ENCODE data around the gene CACNG3. TPM values are rescaled to one million over a fixed set of nuclear protein-coding genes. Genes with fewer than 3 reads are reported as not detected.
A peak's percentile ranks its signal among the peaks of the same experiment; 100 is the strongest.

CACNG3 gene
- total RNA-seq, 2 donors from 2014 or later = not detected

- no peak for TF ChIP-seq CTCF (conservative IDR thresholded peaks at IDR 0.05)
- no peaks in the 10 kb centered on the region for H3K36me3 Mint-ChIP-seq (ENCODE audit: low read depth)
- Histone ChIP-seq H3K27ac (ENCODE audit: low read depth, low read length) (no peak overlapping the region), H3K27me3 (ENCODE audit: control insufficient read depth, insufficient read depth, low read length, poor library complexity, severe bottlenecking) (peaks cover 44% of the 10 kb centered on the region), H3K4me1 (ENCODE audit: control insufficient read depth, insufficient read depth, low read length) (no peaks in the 10 kb centered on the region), H3K4me3 (ENCODE audit: low read length) (no peak overlapping the region), H3K9ac (ENCODE audit: extremely low read depth, low read length, poor library complexity, severe bottlenecking) (no peak overlapping the region), H3K9me3 (ENCODE audit: control insufficient read depth, low read length) (no peaks in the 10 kb centered on the region), H3K36me3 (ENCODE audit: control insufficient read depth, insufficient read depth, low read length) (no peaks in the 10 kb centered on the region)
- no peak overlapping the region for H3K27ac Mint-ChIP-seq
- no peak overlapping the region for H3K4me3 Mint-ChIP-seq
- WGBS, 2 experiments (ENCODE audit: insufficient coverage in 1 of 2, insufficient read length in 1 of 2) = 91 to 98% methylated on average over 4 of the region's 4 CpGs
- H3K4me1 Mint-ChIP-seq = no peaks in the 10 kb centered on the region
- DNase-seq = no peak
- H3K9me3 Mint-ChIP-seq = no peaks in the 10 kb centered on the region
- H3K27me3 Mint-ChIP-seq (ENCODE audit: insufficient read depth) = peaks cover 38% of the 10 kb centered on the region
These were observed 9.1 kb upstream of the CACNG3 start for GRCh38 chr16:24246911-24247607.

- Histone ChIP-seq H3K4me3 (ENCODE audit: low read length) (no peak overlapping the region), H3K9me3 (ENCODE audit: control insufficient read depth, low read length) (no peaks in the 10 kb centered on the region), H3K27me3 (ENCODE audit: control insufficient read depth, insufficient read depth, low read length, poor library complexity, severe bottlenecking) (peaks cover 59% of the 10 kb centered on the region), H3K27ac (ENCODE audit: low read depth, low read length) (no peak overlapping the region), H3K9ac (ENCODE audit: extremely low read depth, low read length, poor library complexity, severe bottlenecking) (no peak overlapping the region), H3K4me1 (ENCODE audit: control insufficient read depth, insufficient read depth, low read length) (no peaks in the 10 kb centered on the region), H3K36me3 (ENCODE audit: control insufficient read depth, insufficient read depth, low read length) (no peaks in the 10 kb centered on the region)
- H3K9me3 Mint-ChIP-seq = no peaks in the 10 kb centered on the region
- H3K27ac Mint-ChIP-seq = no peak overlapping the region
- WGBS, 2 experiments (ENCODE audit: insufficient coverage in 1 of 2, insufficient read length in 1 of 2) = 17 to 33% methylated on average over 1 to 7 of the region's 7 CpGs
- H3K4me1 Mint-ChIP-seq = peaks cover 12% of the 10 kb centered on the region
- peak; percentile 88 for TF ChIP-seq CTCF (conservative IDR thresholded peaks at IDR 0.05)
- H3K36me3 Mint-ChIP-seq (ENCODE audit: low read depth) = no peaks in the 10 kb centered on the region
- H3K4me3 Mint-ChIP-seq = no peak overlapping the region
- peak; percentile 81 for DNase-seq
- peaks cover 70% of the 10 kb centered on the region for H3K27me3 Mint-ChIP-seq (ENCODE audit: insufficient read depth)
These were observed 2.9 kb upstream of the CACNG3 start for GRCh38 chr16:24253192-24253591.

- no peak overlapping the region for H3K27ac Mint-ChIP-seq
- no peaks in the 10 kb centered on the region for H3K36me3 ChIP-seq (ENCODE audit: control insufficient read depth, insufficient read depth, low read length)
- H3K4me1 Mint-ChIP-seq = peaks cover 12% of the 10 kb centered on the region
- no peak overlapping the region for H3K4me3 ChIP-seq (ENCODE audit: low read length)
- H3K9me3 ChIP-seq (ENCODE audit: control insufficient read depth, low read length) = no peaks in the 10 kb centered on the region
- H3K27me3 ChIP-seq (ENCODE audit: control insufficient read depth, insufficient read depth, low read length, poor library complexity, severe bottlenecking) = peaks cover 64% of the 10 kb centered on the region
- H3K9me3 Mint-ChIP-seq = no peaks in the 10 kb centered on the region
- H3K27me3 Mint-ChIP-seq (ENCODE audit: insufficient read depth) = peaks cover 54% of the 10 kb centered on the region
- TF ChIP-seq CTCF (conservative IDR thresholded peaks at IDR 0.05) = no peak
- DNase-seq = peak; percentile 72
- H3K4me3 Mint-ChIP-seq = no peak overlapping the region
- H3K36me3 Mint-ChIP-seq (ENCODE audit: low read depth) = no peaks in the 10 kb centered on the region
- no peak overlapping the region for H3K27ac ChIP-seq (ENCODE audit: low read depth, low read length)
- 65 to 69% methylated on average over 5 of the region's 5 CpGs for WGBS, 2 experiments (ENCODE audit: insufficient coverage in 1 of 2, insufficient read length in 1 of 2)
- H3K4me1 ChIP-seq (ENCODE audit: control insufficient read depth, insufficient read depth, low read length) = no peaks in the 10 kb centered on the region
- no peak overlapping the region for H3K9ac ChIP-seq (ENCODE audit: extremely low read depth, low read length, poor library complexity, severe bottlenecking)
These were observed 1.8 kb downstream of the CACNG3 start for GRCh38 chr16:24257958-24258357.

All from endodermal cell (in vitro differentiated cells).